Tibial nerve (tissue), 4 donors: ENCODE measurements around the gene PSMB8.

ENCODE experiments used
- CTCF ChIP-seq, 5 experiments: fragments of 200-600 bp in 3 of 5; fragments of 450-650 bp in 2 of 5; sonication (generic) in 3 of 5; IDR thresholded peaks; one replicate each; pipeline ENCODE4 v1.5.1; 2016 to 2019; ENCODE audit warnings: antibody characterized with exemption in 5 of 5, mild to moderate bottlenecking in 3 of 5, moderate library complexity in 2 of 5
- EP300 ChIP-seq, 2 donors: sonication (generic); formaldehyde crosslinking; IDR thresholded peaks; one replicate each; pipeline ENCODE4 v1.6.1; 2017; ENCODE audit warnings: antibody characterized with exemption in 2 of 2, mild to moderate bottlenecking in 1 of 2

DNA sequence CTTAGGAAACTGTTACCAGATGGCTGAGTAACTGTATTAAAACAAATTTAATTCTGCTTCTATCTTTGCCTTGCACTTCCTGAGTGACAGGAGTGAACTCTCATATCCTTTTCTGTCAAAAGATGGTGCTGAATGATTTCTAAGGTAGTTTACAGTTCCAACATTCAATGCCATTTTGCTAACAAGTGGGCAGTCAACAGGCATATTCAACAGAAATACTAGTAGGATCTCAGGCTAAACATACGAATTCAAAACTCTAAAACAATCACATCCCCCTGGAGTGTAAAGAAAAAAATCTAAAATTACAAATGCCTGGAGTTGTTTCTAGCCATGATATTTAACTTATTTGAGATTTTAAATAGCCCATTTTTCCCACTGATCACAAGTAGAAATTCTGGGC is 16.8 kb upstream of the PSMB8 start:
- TF ChIP-seq EP300 (IDR thresholded peaks at IDR 0.05) (no peak), CTCF (IDR thresholded peaks at IDR 0.05) (no peak)
